Measurements from ENCODE around the gene SEC24A. TPM values are rescaled to one million over a fixed set of nuclear protein-coding genes. Genes with fewer than 3 reads are reported as not detected.
"Not testable (repeated sequence)": the region's sequence is repeated elsewhere in the genome, so short reads cannot be mapped to it uniquely, and the experiment has no call there.

SEC24A gene
- polyA plus RNA-seq, 4 donors = 20.0 to 25.4 (median 24.7) TPM

DNA sequence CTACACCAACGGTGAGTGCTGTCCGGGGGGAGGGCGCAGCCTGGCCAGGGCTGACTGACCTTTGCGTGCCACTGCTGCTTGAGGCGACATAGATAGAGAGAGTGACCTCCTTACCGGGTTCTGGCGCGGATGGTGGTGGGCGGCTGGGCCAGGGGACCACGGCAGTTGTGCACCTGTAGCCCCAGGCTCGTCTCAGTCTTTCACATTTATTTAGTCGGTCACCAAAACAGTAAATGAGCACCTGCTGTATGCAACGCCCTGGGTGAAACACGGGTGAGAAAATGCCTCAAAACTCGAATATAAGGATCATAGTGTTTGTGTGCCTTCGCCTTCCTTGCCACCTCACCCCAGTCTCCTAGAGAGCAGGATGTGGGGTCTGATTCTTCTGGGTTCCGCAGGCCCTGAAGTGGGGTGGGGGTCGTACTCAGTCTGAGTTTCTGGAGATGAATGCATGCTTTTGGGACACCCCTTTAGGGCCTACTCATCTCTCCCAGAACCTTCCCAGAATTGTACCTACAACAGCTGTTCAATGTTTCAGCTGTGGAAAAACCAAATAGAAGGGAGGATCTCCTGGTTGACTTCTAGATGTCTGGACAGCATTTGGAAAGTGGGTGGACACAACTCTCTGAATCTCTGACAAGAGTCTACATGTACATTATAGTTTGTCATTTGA, 714 bp downstream of the SEC24A start:
- DNase-seq (ENCODE audit: low read depth in 4 of 4, low spot score in 3 of 4) = no peak

DNA sequence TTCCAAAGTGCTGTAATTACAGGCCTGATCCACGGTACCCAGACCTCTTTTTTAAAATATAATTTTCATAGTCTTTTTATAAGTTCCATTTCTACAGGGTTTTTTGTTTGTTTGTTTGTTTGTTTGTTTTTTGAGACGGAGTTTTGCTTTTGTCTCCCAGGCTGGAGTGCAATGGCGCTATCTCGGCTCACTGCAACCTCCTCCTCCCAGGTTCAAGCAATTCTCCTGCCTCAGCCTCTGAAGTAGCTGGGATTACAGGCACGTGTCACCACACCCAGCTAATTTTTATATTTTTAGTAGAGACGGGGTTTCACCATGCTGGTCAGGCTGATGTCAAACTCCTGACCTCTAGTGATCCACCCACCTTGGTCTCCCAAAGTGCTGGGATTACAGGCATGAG, 2.1 kb downstream of the SEC24A start:
- DNase-seq (ENCODE audit: low read depth in 4 of 4, low spot score in 3 of 4) = not testable (repeated sequence)

DNA sequence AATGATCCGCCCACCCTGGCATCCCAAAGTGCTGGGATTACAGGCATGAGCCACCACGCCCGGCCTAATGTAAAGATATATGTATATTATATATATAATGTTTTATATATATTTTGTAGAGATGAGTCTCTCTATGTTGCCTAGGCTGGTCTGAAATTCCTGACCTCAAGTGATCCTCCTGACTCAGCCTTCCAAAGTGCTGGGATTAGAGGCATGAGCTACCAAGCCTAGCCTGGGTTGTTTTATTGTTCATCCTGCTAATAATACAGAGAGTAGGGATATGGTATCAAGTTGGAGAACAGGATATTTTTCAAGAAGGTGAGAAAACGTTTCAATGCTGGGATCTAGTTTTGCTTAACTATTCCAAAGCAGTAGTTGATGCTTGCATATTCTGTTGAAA, 2.9 kb downstream of the SEC24A start:
- no peak for DNase-seq (ENCODE audit: low read depth in 4 of 4, low spot score in 3 of 4)

DNA sequence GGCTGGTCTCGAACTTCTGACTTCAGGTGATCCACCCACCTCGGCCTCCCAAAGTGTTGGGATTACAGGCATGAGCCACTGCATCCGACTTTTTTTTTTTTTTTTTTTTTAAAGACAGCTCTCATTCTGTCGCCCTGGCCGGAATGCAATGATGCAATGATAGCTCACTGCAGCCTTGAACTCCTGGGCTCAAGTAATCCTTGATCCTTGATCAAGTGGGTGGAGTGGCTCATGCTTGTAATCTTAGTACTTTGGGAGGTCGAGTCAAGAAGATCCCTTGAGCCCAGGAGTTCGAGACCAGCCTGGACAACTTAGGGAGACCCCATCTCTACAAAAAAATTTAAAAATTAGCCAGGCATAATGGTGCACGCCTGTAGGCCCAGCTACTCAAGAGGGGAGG, 8.1 kb downstream of the SEC24A start:
- no peak for DNase-seq (ENCODE audit: low read depth in 4 of 4, low spot score in 3 of 4)

DNA sequence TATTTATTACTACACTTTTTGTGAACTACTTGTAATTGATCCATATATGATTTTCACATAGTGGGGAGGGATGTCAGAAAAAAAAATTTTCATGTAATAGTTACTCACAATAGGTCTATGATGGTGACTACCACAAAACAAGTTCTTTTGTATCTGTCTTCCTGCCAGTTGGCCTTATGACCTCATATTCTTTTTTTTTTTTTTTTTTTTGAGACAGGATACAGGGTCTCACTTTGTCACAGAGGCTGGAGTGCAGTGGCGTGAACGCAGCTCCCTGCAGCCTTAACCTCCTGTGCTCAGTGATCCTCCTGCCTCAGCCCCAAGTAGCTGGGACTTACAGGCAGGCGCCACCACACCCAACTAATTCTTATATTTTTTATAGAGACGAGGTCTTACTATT, 10.9 kb downstream of the SEC24A start:
- DNase-seq (ENCODE audit: low read depth in 4 of 4, low spot score in 3 of 4) = no peak

DNA sequence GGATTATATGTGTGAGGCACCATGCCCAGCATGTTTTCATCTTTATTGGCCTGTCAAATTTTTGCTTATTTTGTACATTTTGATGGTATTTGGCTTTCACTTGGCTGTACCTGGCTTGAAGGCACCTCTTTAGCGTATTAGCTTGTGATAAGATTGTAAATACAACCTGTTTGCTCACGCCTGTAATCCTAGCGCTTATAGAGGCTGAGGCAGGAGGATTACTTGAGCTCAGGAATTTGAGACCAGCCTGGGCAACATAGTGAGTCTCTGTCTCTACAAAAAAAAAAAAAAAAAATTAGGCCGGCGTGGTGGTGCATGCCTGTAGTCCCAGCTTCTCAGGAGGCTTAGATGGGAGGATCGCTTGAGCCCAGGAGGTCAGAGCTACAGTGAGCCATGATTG, 11.3 kb downstream of the SEC24A start:
- DNase-seq (ENCODE audit: low read depth in 4 of 4, low spot score in 3 of 4) = no peak

DNA sequence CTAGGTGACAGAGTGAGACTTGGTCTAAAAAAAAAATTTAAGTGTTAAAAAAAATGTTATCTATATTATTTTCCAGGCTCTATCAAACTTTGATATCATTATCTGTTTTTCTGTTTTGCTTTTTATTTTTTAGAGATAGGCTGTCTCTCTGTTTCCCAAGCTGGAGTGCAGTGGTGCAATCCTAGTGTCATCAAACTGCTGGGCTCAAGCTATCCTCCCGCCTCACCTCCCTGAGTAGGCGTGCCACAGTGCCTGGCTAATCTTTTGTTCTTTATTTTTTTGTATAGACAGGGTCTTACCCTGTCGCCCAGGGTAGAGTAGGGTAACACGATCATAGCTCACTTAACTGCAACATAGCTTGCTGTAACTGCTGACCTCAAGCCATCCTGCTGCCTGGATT, 14.4 kb downstream of the SEC24A start:
- no peak for DNase-seq (ENCODE audit: low read depth in 4 of 4, low spot score in 3 of 4)

DNA sequence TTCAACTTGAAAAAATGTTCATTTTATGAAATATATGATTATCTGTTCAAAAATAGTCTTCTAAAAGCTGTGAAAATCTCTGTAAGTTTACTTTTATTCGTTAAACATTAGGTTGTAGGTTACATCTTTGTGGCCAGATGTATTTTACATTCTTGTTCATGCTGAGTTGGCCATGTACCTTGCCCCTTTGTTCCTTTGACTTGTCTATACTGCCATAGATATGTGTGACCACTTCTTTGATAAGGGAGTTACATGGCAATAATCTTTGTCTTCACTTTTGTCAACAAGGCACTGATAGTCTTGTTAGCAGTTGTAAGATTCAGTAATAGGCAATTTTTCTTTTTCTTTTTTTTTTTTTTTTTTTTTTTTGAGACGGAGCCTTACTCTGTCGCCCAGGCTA, 15.9 kb downstream of the SEC24A start:
- DNase-seq (ENCODE audit: low read depth in 4 of 4, low spot score in 3 of 4) = no peak

DNA sequence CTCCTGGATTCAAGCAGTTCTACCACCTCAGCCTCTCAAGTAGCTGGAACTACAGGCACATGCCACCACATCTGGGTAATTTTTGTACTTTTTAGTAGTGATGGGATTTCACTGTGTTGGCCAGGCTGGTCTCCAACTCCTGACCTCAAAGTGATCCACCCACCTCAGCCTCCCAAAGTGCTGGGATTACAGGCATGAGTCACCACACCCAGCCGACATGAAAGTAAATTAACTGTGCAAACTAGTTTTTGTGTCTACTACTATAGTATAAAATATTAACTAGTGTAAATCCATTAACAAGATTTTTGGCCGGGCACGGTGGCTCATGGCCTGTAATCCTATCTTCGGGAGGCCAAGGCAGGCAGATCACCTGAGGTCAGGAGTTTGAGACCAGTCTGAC, 25.0 kb downstream of the SEC24A start:
- DNase-seq (ENCODE audit: low read depth in 4 of 4, low spot score in 3 of 4) = not testable (repeated sequence)

DNA sequence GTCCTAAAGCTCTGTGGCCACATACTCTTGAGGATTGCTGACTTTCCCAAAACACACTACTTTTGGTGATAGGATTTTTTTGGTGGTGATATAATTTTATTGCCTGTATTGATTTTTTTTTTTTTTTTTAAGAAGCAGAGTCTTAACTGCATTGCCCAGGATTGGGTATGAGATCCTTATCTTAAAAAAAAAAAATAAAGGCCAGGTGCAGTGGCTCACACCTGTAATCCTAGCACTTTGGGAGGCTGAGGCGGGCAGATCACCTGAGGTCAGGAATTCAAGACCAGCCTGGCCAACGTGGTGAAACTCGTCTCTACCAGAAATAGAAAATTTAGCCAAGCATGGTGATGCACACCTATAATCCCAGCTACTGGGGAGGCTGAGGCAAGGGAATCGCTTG, 28.8 kb downstream of the SEC24A start:
- not testable (repeated sequence) for DNase-seq (ENCODE audit: low read depth in 4 of 4, low spot score in 3 of 4)

DNA sequence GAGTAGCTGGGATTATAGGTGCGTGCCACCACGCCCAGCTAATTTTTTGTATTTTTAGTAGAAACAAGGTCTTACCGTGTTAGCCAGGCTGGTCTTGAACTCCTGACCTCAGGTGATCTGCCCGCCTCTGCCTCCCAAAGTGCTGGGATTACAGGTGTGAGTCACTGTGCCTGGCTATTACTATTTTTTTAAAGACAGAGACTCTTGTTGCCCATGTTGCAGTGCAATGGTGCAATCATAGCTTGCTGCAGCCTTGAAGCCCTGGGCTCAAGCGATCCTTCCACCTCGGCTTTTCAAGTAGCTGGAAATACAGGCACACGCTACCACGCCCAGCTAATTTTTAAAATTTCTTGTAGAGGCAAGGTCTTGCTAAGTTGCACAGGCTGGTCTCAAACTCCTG, 41.6 kb downstream of the SEC24A start:
- DNase-seq (ENCODE audit: low read depth in 4 of 4, low spot score in 3 of 4) = not testable (repeated sequence)

DNA sequence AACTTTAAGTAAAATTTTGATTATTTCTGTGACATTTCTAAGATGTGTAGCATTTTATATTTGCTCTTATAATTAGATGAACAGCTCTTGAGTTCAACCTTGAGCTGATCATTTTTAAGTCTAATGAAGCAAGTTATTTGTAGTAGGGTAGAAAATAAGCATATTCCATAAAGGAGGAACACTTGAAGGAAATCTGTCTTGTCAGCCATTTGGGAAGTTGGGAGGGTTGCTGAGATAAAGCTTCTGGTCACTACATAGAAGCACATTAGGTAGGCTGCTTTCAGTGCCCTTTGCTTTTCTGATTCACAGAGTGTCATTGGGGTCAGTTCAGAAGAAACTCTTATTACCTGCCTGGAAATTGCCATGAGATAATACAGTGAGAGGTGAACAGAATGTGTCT, 44.1 kb downstream of the SEC24A start:
- no peak for DNase-seq (ENCODE audit: low read depth in 4 of 4, low spot score in 3 of 4)

DNA sequence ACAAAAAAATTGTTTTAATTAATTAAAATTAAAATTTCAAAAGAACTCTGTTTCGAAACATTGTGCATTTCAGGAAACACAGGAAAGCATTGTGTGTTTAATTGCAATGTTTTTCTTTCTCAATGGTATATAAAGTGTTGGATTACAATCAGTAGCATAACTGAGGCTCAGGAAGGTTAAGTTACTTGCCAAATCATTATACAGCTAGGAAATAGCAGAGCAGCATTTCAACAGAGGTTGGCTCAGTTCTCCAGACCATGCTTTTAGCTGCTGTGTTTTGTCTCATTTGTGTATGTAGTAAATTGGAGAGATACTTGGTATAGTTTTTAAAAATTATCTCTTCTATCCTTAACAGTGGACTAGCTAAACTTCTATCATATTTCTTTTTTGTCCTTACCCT, 59.7 kb downstream of the SEC24A start:
- DNase-seq (ENCODE audit: low read depth in 4 of 4, low spot score in 3 of 4) = no peak

DNA sequence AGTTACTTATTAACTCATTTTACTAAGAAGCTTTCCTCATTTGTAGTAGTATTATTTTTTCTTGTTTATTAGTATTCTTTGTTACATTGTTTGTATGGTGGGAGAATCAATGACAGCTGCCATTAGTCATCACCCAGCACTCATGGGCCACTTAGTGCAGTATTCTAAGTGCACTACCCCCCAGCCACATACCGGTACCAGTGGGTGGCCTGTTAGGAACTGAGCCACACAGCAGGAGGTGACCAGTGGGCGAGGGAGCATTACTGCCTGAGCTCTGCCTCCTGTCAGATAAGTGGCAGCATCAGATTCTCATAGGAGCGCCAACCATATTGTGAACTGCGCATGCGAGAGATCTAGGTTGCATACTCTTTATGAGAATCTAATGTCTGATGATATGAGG, 65.5 kb downstream of the SEC24A start:
- no peak for DNase-seq (ENCODE audit: low read depth in 4 of 4, low spot score in 3 of 4)

DNA sequence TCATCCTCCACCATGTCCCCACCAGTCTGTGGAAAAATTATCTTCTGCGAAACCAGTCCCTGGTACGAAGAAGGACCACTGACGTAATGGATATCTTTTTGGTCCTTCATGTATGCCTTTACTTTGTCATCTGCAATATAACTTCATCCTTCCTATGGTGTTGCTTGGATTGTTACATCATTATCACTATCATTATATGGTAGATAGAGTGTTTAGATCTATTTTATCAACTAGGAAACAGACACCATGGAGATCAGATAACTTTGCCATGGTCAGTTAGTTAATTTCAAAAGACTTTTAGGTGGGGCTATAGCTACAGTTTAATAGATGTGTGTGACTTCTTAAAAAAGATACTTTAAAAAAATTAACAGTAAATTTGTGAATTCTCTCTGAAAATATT, 66.0 kb downstream of the SEC24A start:
- DNase-seq (ENCODE audit: low read depth in 4 of 4, low spot score in 3 of 4) = no peak

DNA sequence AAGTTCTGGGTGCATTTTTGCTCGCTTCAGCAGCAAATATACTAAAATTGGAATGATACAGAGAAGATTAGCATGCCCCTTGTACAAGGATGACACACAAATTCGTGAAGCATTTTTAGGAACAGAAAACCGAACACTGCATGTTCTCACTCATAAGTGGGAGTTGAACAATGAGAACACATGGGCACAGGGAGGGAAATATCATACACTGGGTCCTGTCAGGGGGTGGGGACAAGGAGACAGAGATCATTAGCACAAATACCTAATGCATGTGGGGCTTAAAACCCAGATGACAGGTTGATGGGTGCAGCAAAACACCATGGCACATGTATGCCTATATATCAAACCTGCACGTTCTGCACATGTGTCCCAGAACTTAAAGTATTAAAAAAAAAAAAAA, 66.9 kb downstream of the SEC24A start:
- DNase-seq (ENCODE audit: low read depth in 4 of 4, low spot score in 3 of 4) = not testable (repeated sequence)

DNA sequence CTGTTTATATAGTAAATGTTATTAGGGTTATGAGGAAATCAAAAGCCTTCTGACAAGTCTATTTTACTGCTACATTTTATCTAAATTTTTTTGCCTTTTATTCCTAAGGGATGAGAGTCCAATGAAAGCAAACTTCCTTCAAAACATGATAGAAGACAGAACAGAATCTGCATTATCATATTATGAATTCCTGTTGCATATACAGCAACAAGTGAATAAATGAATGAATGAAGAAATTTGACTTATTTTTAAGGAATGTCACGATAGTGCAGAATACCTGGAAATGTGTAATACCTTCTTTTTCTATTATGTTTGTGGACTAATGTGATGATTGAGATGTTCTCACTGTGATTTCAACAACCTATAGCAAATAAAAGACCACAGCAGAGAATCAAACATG, 76.3 kb downstream of the SEC24A start:
- DNase-seq (ENCODE audit: low read depth in 4 of 4, low spot score in 3 of 4) = no peak

DNA sequence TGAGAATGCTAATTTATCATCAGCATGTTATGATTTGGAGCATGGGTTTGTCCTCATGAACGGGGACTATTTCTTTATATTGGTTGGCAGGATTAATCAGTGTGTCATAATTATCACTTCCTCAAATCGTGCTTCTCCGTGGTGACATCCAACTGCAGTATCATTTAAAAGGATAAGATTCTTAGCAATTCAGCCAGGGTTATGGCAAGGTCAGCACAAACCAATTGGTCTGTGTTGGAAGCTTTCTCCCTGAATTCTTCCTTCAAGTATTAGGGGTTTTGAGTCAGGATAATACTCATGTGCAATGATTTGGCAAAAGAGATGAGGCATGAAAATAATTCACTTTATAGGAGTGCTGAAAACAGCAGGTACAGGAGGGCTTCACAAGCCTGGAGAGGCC, 84.2 kb downstream of the SEC24A start:
- no peak for DNase-seq (ENCODE audit: low read depth in 4 of 4, low spot score in 3 of 4)

DNA sequence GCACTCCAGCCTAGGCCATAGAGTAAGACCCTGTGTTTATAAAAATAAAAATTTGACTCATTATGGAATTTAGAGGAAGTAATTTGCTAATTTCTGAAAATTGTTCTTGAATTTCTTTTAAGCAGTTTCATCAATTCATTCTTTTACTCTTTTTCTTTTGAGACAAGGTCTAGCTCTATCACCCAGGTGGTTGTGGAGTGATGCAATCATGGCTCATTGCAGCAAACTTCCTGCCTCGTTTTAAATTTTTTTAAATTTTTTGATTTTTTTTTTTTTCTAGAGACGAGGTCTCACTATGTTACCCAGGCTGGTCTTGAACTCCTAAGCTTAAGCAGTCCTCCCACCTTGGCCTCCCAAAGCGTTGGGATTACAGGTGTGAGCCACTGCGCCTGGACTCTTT, 86.7 kb downstream of the SEC24A start:
- no peak for DNase-seq (ENCODE audit: low read depth in 4 of 4, low spot score in 3 of 4)

DNA sequence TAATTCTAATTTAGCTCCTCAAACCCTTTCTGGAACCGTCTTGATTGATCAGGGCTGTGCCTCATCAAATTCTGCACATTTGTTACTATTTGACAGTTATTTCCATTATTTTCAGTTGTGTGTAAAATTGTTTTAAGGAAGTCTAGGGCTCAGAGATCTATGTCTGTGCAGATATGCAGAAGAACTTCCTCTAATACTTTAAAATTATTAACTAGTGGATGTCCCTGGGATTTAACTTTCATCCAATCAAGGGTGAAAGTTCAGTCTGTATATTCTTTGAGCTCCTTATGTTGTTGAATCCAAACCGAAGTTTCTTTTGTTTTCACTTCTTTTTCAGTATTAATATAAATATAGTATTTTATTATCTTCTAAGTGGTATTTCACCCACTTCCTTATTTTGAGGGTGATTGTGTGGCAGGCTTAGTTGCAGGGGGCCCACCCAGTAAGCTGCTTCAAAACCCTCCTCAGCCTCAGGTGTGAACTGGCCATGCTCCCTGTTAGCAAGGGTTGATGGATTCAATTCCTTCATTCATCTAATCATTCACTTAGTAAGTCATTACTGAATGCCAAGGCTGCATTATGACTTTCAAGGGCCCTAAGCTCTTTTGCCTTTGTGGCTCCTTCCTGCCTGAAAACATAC, 87.7 kb downstream of the SEC24A start:
- no peak for DNase-seq (ENCODE audit: low read depth in 4 of 4, low spot score in 3 of 4)

DNA sequence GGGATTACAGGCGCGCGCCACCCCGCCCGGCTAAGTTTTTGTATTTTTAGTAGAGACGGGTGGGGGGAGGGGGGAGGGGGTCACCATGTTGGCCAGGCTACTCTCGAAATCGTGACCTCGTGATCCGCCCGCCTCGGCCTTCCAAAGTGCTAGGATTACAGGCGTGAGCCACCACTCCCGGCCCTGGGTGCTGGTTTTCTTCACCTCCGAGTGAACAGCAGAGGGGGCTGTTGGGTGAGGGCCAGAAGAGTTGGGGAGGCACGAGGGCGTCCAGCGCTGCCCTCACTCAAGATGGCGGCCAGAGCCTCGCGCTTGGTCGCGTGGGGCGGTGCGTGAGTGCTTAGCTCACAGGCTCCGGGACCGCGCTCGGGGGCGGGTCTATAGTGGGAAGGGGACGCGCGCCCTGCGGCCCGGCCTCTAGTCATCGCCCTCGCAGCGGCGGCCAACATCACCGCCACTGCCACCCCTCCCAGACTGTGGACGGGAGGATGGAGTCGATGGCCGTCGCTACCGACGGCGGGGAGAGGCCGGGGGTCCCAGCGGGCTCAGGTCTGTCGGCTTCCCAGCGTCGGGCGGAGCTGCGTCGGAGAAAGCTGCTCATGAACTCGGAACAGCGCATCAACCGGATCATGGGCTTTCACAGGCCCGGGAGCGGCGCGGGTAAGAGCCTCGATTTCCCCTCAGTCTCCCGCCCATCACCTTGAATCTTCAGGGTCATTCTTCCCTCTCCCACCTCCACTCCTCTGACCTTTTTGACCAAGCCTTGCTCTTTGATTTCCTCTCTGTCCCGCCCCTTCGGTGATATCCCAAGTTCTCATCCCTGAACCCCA, 89.8 kb downstream of the SEC24A start, which contains the start of gene CAMLG:
CAMLG (plus strand) TSS at position 416 of the 830 bp plus-strand sequence; CDS start at position 489, 73 bp downstream.
- DNase-seq (ENCODE audit: low read depth in 4 of 4, low spot score in 3 of 4) = peak; percentile 93 to 97 (median 96)
